ENCODE data around the gene NUFIP1. TPM values are rescaled to one million over a fixed set of nuclear protein-coding genes. Genes with fewer than 3 reads are reported as not detected.

The NUFIP1 gene
- polyA plus RNA-seq, 1 donor (not counting 4 experiments of a cell fraction or from before 2014, with no cell fraction given) = 3.3 TPM

- Histone ChIP-seq H3K79me2 (ENCODE audit: control insufficient read depth, insufficient read depth, low read length) (no peaks in the 10 kb centered on the region), H3K36me3 (ENCODE audit: control insufficient read depth in 2 of 2, extremely low read depth in 1 of 2, insufficient read depth in 2 of 2, low read length in 2 of 2) (no peaks in the 10 kb centered on the region)
- FAIRE-seq = no peak
These were observed 76.8 kb downstream of the NUFIP1 start for GRCh38 chr13:44912278-44913016.

GRCh38 chr13:44908712-44909111 lies 80.6 kb downstream of the NUFIP1 start:
- dilution Hi-C loops (cut with MboI; ENCODE audit: extremely low pct_ligation_motif_present, low sequenced_read_pairs) = no loop called here
- DNase-seq (ENCODE audit: low read depth, low spot score) (no peak), FAIRE-seq (no peak)
- H3K27me3 ChIP-seq (ENCODE audit: control insufficient read depth, extremely low read depth, insufficient read depth, low read length) = peaks cover 10% of the 10 kb centered on the region
- H3K9me1 ChIP-seq (ENCODE audit: control insufficient read depth, extremely low read depth, insufficient read depth, low read length) = no peaks in the 10 kb centered on the region
- H3K4me2 ChIP-seq (ENCODE audit: control insufficient read depth, extremely low read depth, insufficient read depth, low read depth, low read length) = no peak overlapping the region
- H3K27ac ChIP-seq (ENCODE audit: control insufficient read depth, insufficient read depth, low read length) = no peak overlapping the region
- TF ChIP-seq EZH2 (IDR thresholded peaks at IDR 0.05; ENCODE audit: low read length) = no peak
- no peak for TF ChIP-seq CTCF (optimal IDR thresholded peaks at IDR 0.05 in 1 of 3, IDR thresholded peaks at IDR 0.05 in 1 of 3, conservative IDR thresholded peaks at IDR 0.05 in 1 of 3; ENCODE audit: extremely low read depth in 1 of 3, insufficient read depth in 2 of 3, low read length in 3 of 3)
- H3K9me3 ChIP-seq (ENCODE audit: control insufficient read depth, low read depth, low read length) = peaks cover 5% of the 10 kb centered on the region
- no peak overlapping the region for H2AFZ ChIP-seq (ENCODE audit: control insufficient read depth, low read length)
- no peaks in the 10 kb centered on the region for H3K36me3 ChIP-seq (ENCODE audit: control insufficient read depth in 2 of 2, extremely low read depth in 1 of 2, insufficient read depth in 2 of 2, low read length in 2 of 2)
- H3K79me2 ChIP-seq (ENCODE audit: control insufficient read depth, insufficient read depth, low read length) = no peaks in the 10 kb centered on the region
- H4K20me1 ChIP-seq (ENCODE audit: control insufficient read depth, extremely low read depth, insufficient read depth, low read length) = no peaks in the 10 kb centered on the region
- no peaks in the 10 kb centered on the region for H3K4me1 ChIP-seq (ENCODE audit: control insufficient read depth, extremely low read depth, insufficient read depth, low read length)
- H3K9ac ChIP-seq (ENCODE audit: control insufficient read depth, extremely low read depth, insufficient read depth, low read length) = no peak overlapping the region
- H3K4me3 ChIP-seq (ENCODE audit: control insufficient read depth in 2 of 3, extremely low read depth in 1 of 3, insufficient read depth in 2 of 3, low read depth in 1 of 3, low read length in 3 of 3) = no peak overlapping the region

More at GRCh38 chr13:44912278-44913016, 76.8 kb downstream of the NUFIP1 start:
- Histone ChIP-seq H3K27me3 (ENCODE audit: control insufficient read depth, extremely low read depth, insufficient read depth, low read length) (no peaks in the 10 kb centered on the region), H3K9me3 (ENCODE audit: control insufficient read depth, low read depth, low read length) (peaks cover 5% of the 10 kb centered on the region), H3K4me2 (ENCODE audit: control insufficient read depth, extremely low read depth, insufficient read depth, low read depth, low read length) (no peak overlapping the region), H3K9ac (ENCODE audit: control insufficient read depth, extremely low read depth, insufficient read depth, low read length) (no peak overlapping the region), H3K9me1 (ENCODE audit: control insufficient read depth, extremely low read depth, insufficient read depth, low read length) (no peaks in the 10 kb centered on the region), H3K4me1 (ENCODE audit: control insufficient read depth, extremely low read depth, insufficient read depth, low read length) (peaks cover 2% of the 10 kb centered on the region), H2AFZ (ENCODE audit: control insufficient read depth, low read length) (no peak overlapping the region), H3K4me3 (ENCODE audit: control insufficient read depth in 2 of 3, extremely low read depth in 1 of 3, insufficient read depth in 2 of 3, low read depth in 1 of 3, low read length in 3 of 3) (no peak overlapping the region), H4K20me1 (ENCODE audit: control insufficient read depth, extremely low read depth, insufficient read depth, low read length) (no peaks in the 10 kb centered on the region), H3K27ac (ENCODE audit: control insufficient read depth, insufficient read depth, low read length) (no peak overlapping the region)
- dilution Hi-C loops (cut with MboI; ENCODE audit: extremely low pct_ligation_motif_present, low sequenced_read_pairs) = no loop called here
- TF ChIP-seq EZH2 (IDR thresholded peaks at IDR 0.05; ENCODE audit: low read length) = no peak
- no peak for TF ChIP-seq CTCF (optimal IDR thresholded peaks at IDR 0.05 in 1 of 3, IDR thresholded peaks at IDR 0.05 in 1 of 3, conservative IDR thresholded peaks at IDR 0.05 in 1 of 3; ENCODE audit: extremely low read depth in 1 of 3, insufficient read depth in 2 of 3, low read length in 3 of 3)
- no peak for DNase-seq (ENCODE audit: low read depth, low spot score)
